Measurements from ENCODE around the gene SLC7A7.
"Not testable (repeated sequence)": the region's sequence is repeated elsewhere in the genome, so short reads cannot be mapped to it uniquely, and the experiment has no call there.

SLC7A7 gene

DNA sequence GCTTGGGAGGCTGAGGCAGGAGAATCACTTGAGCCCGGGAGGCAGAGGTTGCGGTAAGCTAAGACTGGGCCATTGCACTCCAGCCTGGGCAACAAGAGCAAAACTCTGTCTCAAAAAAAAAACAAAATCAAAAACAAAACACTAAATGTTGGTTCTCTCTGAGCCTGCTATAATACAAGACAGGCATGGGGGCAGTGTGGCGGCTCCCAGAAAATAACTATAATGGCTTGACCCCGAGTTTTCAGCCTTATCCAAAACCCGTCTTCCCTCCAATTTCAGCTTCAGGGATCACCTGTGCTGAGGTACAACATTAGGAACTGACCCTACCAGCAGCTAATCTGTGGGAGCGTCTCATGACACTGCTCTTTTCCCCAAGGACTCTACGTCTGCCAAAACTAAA, 862 bp downstream of the SLC7A7 start:
- Mint-ChIP-seq H3K27ac (no peak overlapping the region), H3K4me3 (no peak overlapping the region), H3K36me3 (ENCODE audit: low read depth) (no peaks in the 10 kb centered on the region), H3K27me3 (peaks cover 4% of the 10 kb centered on the region), H3K9me3 (no peaks in the 10 kb centered on the region), H3K4me1 (ENCODE audit: low read depth) (peaks cover 17% of the 10 kb centered on the region)

DNA sequence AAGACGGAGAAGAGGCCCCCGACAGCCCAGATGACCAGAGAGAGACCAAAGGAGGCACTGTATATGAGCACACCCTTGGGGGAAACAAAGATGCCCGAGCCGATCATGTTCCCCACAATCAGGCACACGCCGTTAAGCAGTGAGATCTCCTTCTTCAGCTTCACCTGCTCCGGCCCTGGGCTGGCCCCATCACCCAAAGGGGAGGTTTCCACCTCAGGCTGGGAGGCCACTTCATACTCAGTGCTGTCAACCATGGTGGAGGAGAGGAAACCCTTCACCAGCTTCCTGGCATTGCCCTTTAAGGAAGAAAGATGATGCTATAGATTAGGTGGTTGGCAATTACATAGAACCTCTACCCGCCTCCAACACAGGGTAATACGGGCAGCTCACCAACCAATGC, 2.1 kb downstream of the SLC7A7 start:
- H3K36me3 Mint-ChIP-seq (ENCODE audit: low read depth), result no peaks in the 10 kb centered on the region
- H3K4me1 Mint-ChIP-seq (ENCODE audit: low read depth), result peaks cover 10% of the 10 kb centered on the region
- no peak overlapping the region for H3K27ac Mint-ChIP-seq
- no peak overlapping the region for H3K4me3 Mint-ChIP-seq
- no peaks in the 10 kb centered on the region for H3K9me3 Mint-ChIP-seq
- peaks cover 4% of the 10 kb centered on the region for H3K27me3 Mint-ChIP-seq

DNA sequence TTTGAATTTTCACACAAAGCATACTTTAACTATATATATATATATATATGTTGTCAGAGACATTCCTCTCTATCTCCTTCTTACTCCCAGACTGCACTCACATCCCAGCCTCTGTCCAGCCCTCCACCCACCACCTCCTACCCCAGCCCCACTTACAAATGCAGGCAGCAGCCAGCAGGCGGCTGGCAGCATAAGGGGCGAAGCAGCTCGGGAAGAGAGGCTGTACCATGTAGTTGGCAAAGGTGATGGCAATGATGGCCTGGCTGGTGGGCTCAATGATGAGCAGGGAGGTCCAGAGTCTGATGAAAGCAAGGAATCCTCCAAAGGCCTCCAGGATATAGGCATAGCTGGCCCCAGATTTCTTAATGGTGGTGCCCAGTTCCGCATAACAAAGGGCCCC, 2.5 kb downstream of the SLC7A7 start:
- no peak overlapping the region for H3K4me3 Mint-ChIP-seq
- no peaks in the 10 kb centered on the region for H3K9me3 Mint-ChIP-seq
- no peaks in the 10 kb centered on the region for H3K36me3 Mint-ChIP-seq (ENCODE audit: low read depth)
- peaks cover 4% of the 10 kb centered on the region for H3K27me3 Mint-ChIP-seq
- H3K4me1 Mint-ChIP-seq (ENCODE audit: low read depth), result peaks cover 10% of the 10 kb centered on the region
- H3K27ac Mint-ChIP-seq, result no peak overlapping the region

DNA sequence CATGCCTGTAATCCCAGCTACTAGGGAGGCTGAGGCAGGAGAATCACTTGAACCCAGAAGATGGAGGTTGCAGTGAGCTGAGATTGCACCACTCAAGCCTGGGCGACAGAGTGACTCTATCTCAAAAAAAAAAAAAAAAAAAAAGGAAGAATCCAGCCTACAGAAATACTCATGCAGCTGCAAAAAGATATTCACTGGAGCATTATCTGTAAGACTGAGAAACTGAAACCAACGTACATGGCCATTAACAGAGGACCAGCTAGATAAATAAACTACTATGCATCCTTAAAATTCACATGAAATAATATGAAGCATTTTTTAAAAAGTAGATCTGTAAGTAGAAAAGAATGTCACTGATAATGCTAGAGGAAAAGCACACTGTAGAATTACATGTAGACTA, 3.5 kb downstream of the SLC7A7 start:
- no peaks in the 10 kb centered on the region for H3K36me3 Mint-ChIP-seq (ENCODE audit: low read depth)
- H3K27me3 Mint-ChIP-seq, result peaks cover 4% of the 10 kb centered on the region
- no peak overlapping the region for H3K27ac Mint-ChIP-seq
- H3K4me3 Mint-ChIP-seq, result no peak overlapping the region
- peaks cover 10% of the 10 kb centered on the region for H3K4me1 Mint-ChIP-seq (ENCODE audit: low read depth)
- H3K9me3 Mint-ChIP-seq, result no peaks in the 10 kb centered on the region

DNA sequence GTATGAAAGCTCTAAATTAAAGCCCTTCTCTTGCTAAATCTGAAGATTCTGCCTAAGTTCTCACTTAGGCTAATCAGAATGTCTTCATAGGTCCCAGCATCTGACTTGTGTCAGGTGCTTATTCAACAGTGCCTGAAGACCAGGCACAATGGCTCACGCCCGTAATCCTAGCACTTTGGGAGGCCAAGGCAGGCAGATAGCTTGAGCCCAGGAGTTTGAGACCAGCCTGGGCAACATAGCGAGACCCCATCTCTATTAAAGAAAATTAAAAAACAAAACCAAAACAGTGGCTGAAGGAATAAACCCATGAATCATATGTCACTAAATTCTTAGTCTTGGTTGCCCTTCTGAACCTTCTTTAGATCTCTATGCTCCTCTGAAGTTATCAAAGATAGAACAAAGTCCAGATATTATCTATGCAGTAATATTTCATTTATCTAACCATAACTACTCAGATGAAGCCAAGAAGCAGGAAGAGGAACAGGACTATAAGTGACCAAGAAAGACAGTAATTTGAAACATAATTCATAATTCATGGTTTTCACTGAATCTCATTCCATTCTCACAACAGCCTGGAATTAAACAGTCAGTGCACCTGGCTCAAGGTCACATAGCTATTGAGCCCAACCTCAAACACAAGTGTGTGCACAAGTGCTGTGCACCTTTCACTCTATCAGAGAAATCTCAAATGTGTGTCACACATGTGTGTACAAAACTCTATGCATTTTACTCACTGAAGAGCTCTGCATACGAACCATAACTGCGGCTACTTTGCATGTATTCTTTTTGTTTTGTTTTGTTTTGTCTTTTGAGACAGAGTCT, 6.6 kb downstream of the SLC7A7 start:
- Mint-ChIP-seq H3K9me3 (no peaks in the 10 kb centered on the region), H3K4me3 (no peak overlapping the region), H3K27me3 (peaks cover 4% of the 10 kb centered on the region), H3K36me3 (ENCODE audit: low read depth) (no peaks in the 10 kb centered on the region), H3K4me1 (ENCODE audit: low read depth) (peaks cover 12% of the 10 kb centered on the region), H3K27ac (no peak overlapping the region)

DNA sequence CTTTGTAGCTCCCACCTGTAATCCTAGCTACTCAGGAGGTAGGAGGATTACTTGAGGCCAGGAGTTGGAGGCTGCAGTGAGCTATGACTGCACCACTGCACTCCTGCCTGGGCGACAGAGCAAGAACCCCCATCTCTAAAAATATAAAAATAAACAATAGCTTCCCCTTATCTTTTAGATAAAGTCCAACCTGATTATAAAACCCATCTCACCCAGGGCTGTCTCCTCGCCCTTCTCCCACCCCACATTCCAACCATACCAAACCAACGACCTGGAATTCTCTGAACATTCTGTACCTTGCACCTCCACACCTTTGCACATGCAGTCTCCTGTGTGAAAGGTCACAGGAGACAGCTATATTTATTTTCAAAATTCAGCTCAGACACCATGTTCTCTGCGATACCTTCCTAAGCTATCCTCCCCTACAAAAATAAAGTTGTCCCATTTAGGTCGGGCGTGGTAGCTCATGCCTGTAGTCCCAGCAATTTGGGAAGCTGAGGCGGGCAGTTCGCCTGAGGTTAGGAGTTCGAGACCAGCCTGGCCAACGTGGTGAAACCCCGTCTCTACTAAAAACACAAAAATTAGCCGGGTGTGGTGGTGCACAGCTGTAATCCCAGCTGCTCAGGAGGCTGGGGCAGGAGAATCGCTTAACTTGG, 7.7 kb downstream of the SLC7A7 start:
- Mint-ChIP-seq H3K27ac (no peak overlapping the region), H3K4me1 (ENCODE audit: low read depth) (peaks cover 12% of the 10 kb centered on the region)

DNA sequence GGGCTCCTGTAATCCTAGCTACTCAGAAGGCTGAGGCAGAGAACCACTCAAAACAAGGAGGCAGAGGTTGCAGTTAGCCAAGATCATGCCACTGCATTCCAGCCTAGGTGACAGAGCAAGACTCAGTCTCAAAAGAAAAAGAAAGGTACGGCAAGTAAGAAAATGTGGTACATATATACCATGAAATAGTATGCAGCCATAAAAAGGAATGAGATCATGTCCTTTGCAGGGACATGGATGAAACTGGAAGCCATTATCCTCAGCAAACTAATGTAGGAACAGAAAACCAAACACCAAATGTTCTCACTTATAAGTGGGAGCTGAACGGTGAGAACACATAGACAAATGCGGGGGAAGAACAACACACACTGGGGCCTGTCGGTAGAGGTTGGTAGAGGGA, 10.0 kb downstream of the SLC7A7 start:
- H3K27me3 Mint-ChIP-seq, result peaks cover 10% of the 10 kb centered on the region
- peaks cover 12% of the 10 kb centered on the region for H3K4me1 Mint-ChIP-seq (ENCODE audit: low read depth)
- not testable (repeated sequence) for H3K4me3 Mint-ChIP-seq; H3K36me3 Mint-ChIP-seq (ENCODE audit: low read depth); H3K9me3 Mint-ChIP-seq
- H3K27ac Mint-ChIP-seq, result peak overlapping the region; percentile 26

More for the DNA sequence above, 7.7 kb downstream of the SLC7A7 start:
- Mint-ChIP-seq H3K36me3 (ENCODE audit: low read depth) (no peaks in the 10 kb centered on the region), H3K4me3 (no peak overlapping the region), H3K27me3 (peaks cover 4% of the 10 kb centered on the region), H3K9me3 (no peaks in the 10 kb centered on the region)

DNA sequence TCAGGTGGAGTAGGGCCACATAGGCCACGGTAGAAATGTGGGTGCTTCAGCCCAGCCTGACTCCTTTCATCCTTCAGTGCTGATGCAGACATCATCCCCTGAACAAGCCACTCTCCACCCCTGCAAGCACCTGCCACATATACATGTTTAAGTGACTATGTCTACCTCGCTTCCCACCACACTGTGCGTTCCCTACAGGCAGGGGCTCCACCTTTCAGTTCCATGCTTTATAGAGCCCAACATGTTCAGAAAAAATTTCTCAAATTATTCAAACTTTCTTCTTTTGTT, 11.6 kb downstream of the SLC7A7 start:
- H3K27ac Mint-ChIP-seq, result no peak overlapping the region
- H3K36me3 Mint-ChIP-seq (ENCODE audit: low read depth), result no peaks in the 10 kb centered on the region
- H3K27me3 Mint-ChIP-seq, result peaks cover 23% of the 10 kb centered on the region
- H3K4me1 Mint-ChIP-seq (ENCODE audit: low read depth), result peaks cover 12% of the 10 kb centered on the region
- no peak overlapping the region for H3K4me3 Mint-ChIP-seq
- no peaks in the 10 kb centered on the region for H3K9me3 Mint-ChIP-seq

DNA sequence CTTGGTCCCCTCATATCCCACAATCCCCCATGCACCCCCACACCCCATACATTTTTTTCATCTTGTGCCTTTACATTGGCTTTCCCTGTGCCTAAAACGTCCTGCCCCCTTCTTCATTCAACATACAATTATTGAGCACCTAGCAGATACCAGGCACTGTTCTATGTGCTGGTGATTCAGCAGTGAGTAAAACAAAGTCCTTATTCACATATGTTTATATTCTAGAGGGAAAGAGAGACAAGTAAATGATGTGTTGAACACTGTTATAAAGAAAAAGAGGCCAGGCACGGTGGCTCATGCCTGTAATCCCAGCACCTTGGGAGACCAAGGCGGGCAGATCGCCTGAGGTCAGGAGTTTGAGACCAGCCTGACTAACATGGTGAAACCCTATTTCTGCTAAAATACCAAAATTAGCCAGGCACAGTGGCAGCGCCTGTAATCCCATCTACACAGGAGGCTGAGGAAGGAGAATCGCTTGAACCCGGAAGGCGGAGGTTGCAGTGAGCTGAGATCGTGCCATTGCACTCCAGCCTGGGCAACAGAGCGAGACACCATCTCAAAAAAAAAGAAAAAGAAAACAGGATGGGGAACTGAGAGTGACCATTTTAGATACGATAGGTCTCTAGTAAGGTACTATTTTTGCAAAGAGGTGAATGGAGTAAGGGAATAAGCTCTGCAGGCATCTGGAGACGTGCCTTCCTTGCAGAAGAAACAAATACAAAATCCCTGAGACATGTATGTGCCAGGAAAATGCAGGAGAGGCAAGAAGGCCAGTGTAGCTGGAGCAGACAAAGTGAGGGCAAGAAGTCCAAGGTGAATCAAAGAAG, 12.2 kb downstream of the SLC7A7 start:
- peaks cover 12% of the 10 kb centered on the region for H3K4me1 Mint-ChIP-seq (ENCODE audit: low read depth)
- no peak overlapping the region for H3K27ac Mint-ChIP-seq
- H3K4me3 Mint-ChIP-seq, result no peak overlapping the region

DNA sequence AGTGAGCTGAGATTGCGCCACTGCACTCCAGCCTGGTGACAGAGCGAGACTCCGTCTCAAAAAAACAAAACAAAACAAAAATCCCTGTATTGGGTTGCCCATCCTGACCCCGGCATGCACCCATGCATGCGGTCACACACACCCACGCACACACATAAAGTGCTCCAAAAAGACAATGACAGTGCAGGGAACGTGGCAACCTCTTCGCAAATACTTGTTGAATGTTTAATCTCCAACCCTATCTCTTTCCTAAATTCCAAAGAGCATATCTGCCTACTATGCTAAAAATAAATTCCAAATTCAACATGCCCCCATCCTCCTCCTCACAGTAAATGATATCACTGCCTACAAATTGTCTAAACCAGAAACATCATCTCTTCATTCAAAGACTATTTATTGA, 13.5 kb downstream of the SLC7A7 start:
- Mint-ChIP-seq H3K27me3 (peaks cover 24% of the 10 kb centered on the region), H3K4me3 (no peak overlapping the region), H3K4me1 (ENCODE audit: low read depth) (peaks cover 12% of the 10 kb centered on the region), H3K36me3 (ENCODE audit: low read depth) (no peaks in the 10 kb centered on the region), H3K9me3 (no peaks in the 10 kb centered on the region), H3K27ac (no peak overlapping the region)

More for the DNA sequence above, 12.2 kb downstream of the SLC7A7 start:
- Mint-ChIP-seq H3K27me3 (peaks cover 24% of the 10 kb centered on the region), H3K9me3 (no peaks in the 10 kb centered on the region), H3K36me3 (ENCODE audit: low read depth) (no peaks in the 10 kb centered on the region)

DNA sequence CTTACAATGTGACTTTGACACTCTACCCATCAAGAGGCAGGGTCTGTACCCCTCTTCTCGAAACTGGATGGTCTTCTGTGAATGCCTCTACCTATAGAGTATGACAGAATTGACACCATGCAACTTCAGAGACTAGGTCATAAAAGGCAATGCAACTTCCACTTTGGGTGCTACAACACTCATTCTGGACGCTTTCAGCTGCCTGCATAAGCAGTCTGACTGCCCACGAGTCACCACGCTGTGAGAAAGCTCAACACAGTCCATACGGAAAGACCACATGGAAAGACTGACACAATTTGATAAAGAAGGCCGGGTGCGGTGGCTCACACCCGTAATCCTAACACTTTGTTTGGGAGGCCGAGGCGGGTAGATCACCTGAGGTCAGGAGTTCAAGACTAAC, 14.9 kb downstream of the SLC7A7 start:
- Mint-ChIP-seq H3K4me3 (no peak overlapping the region), H3K27me3 (peaks cover 27% of the 10 kb centered on the region), H3K36me3 (ENCODE audit: low read depth) (no peaks in the 10 kb centered on the region), H3K4me1 (ENCODE audit: low read depth) (peaks cover 12% of the 10 kb centered on the region), H3K27ac (no peak overlapping the region), H3K9me3 (no peaks in the 10 kb centered on the region)

DNA sequence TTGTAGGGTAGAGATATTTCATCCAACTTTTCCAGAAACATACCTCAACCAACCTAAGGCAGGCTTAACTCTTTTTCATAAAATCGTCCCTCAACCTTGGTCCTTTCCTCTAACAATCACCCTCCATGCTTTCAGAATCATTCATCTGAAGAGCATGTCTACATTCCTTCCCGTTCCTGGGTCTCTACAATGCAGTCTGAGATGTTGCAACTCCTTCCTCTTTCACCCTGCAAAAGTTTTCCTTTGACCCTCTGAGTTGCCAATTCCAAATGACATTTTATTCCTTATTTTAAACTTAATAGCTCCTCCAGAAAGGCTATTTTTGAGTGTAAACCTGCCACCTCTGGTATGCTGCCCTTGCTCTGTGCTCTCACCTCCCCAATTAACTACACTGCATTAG, 16.7 kb downstream of the SLC7A7 start:
- Mint-ChIP-seq H3K4me3 (no peak overlapping the region), H3K4me1 (ENCODE audit: low read depth) (peaks cover 5% of the 10 kb centered on the region)

DNA sequence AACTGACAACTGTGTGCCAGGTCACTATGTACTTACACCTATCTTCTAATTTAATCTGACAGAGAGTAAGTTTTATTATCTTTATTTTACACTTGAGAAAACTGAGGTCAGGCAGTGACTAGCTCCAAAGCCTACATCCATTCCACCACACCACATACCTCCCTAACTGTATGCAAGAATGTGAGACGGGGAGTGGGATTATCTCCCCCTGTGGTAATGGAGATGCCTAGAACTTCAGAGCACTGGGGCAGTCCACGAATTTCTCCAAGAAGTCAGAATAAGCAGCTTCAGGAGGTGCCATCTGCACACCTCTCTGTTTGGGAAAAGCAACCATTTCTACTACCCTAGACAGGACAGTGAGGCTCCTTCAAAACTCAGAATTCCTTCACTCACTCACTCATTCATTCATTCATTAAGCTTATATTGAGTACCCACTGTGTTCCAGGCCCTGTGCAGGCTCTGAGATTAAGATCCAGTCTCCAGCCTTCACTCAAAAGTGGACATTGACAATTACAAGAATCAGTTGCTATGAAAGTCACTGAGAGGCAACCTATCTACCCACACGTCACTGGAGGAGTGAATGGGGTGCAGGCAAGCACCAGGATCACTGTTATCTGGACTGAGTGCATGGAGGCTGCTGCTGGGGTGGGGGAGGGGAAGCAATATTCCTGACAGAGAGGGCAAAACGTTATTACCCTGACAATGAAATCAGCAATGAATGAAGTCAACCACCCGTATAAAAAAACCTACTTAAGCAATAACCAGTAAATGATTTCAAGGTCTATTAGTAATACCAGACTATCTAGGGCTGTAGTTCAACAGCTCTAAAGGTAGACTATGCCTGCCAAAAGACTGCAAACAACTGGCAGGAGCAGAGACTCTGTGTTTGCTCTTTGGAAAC, 18.0 kb downstream of the SLC7A7 start:
- no peak overlapping the region for H3K4me3 Mint-ChIP-seq
- H3K9me3 Mint-ChIP-seq, result no peaks in the 10 kb centered on the region
- no peaks in the 10 kb centered on the region for H3K36me3 Mint-ChIP-seq (ENCODE audit: low read depth)
- H3K4me1 Mint-ChIP-seq (ENCODE audit: low read depth), result peaks cover 5% of the 10 kb centered on the region
- H3K27ac Mint-ChIP-seq, result no peak overlapping the region
- peaks cover 27% of the 10 kb centered on the region for H3K27me3 Mint-ChIP-seq

More for the DNA sequence above, 16.7 kb downstream of the SLC7A7 start:
- no peak overlapping the region for H3K27ac Mint-ChIP-seq
- no peaks in the 10 kb centered on the region for H3K36me3 Mint-ChIP-seq (ENCODE audit: low read depth)
- H3K27me3 Mint-ChIP-seq, result peaks cover 27% of the 10 kb centered on the region
- H3K9me3 Mint-ChIP-seq, result no peaks in the 10 kb centered on the region

DNA sequence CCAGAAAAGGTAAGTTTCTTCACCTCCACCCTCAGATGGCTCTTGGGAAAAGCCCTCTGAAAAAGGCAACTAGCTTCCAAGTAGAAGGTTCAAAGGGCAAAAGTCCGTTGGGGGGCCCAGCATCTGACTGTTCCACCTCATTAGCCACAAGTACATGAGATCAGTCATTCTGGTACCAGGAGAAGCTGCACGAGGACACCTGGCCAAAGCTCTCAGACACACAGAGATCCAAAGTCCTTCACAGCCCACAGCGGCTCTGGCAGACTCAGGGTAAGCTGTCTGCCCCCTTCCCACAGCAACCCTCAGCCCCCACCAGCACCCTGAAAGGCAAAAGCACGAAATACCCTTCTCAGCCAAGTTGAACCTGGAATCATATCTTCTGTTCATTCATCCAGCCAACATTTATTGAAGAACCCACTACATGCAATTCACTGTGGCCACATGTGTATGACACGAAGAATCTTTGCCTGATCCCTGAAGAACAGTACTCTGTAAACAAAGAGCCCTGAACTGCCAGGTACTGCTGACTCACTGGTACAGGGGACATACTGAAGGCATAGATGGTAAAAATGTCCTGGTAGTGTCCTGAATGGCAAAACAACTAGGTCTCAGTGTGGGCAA, 19.0 kb downstream of the SLC7A7 start:
- Mint-ChIP-seq H3K27ac (no peak overlapping the region), H3K36me3 (ENCODE audit: low read depth) (no peaks in the 10 kb centered on the region), H3K27me3 (peaks cover 23% of the 10 kb centered on the region), H3K4me3 (no peak overlapping the region), H3K4me1 (ENCODE audit: low read depth) (peaks cover 9% of the 10 kb centered on the region), H3K9me3 (no peaks in the 10 kb centered on the region)

Measured in stimulated activated naive CD8-positive, alpha-beta T cell treated with anti-CD3 and anti-CD28 coated beads, Interleukin-15, Interleukin-2, amounts not matched to agents 100 ng/mL and 50 ng/mL, for 24 hours (primary cell).